Heart right ventricle (tissue), 16 donors: Measurements from ENCODE around the gene EPYC. TPM values are rescaled to one million over a fixed set of nuclear protein-coding genes. Genes with fewer than 3 reads are reported as not detected.

Experiments used
- ATAC-seq, 8 donors: fragments of 200-7000 bp; cut with Tn5 transposase; one replicate each; pipeline ENCODE4 v1.9.1; 2020; ENCODE audit warnings: mild to moderate bottlenecking in 8 of 8, moderate library complexity in 8 of 8, moderate number of reproducible peaks in 1 of 8
- DNase-seq, 2 donors: peaks; one replicate each; pipeline ENCODE4 v3.0.0-alpha.2; 2020
- H3K27ac ChIP-seq, 10 donors: fragments of 200-600 bp; sonication (generic) in 2 of 10; one replicate each; pipeline versions ENCODE4 v1.5.0 to v1.8.0; 2020 to 2022; ENCODE audit warnings: mild to moderate bottlenecking in 3 of 10
- H3K27me3 ChIP-seq, 7 donors: fragments of 200-600 bp; one replicate each; pipeline ENCODE4 v1.8.0; 2021 to 2022; ENCODE audit warnings: mild to moderate bottlenecking in 2 of 7
- H3K36me3 ChIP-seq, 9 donors: fragments of 200-600 bp; sonication (generic) in 1 of 9; one replicate each; pipeline versions ENCODE4 v1.5.0 to v1.8.0; 2020 to 2022; ENCODE audit warnings: mild to moderate bottlenecking in 2 of 9
- H3K4me1 ChIP-seq, 9 donors: fragments of 200-600 bp; sonication (generic) in 1 of 9; one replicate each; pipeline versions ENCODE4 v1.5.0 to v1.8.0; 2020 to 2022; ENCODE audit warnings: mild to moderate bottlenecking in 4 of 9
- H3K4me3 ChIP-seq, 10 donors: fragments of 200-600 bp; sonication (generic) in 2 of 10; one replicate each; pipeline versions ENCODE4 v1.5.0 to v1.8.0; 2020 to 2022; ENCODE audit warnings: mild to moderate bottlenecking in 7 of 10, moderate library complexity in 2 of 10
- H3K9me3 ChIP-seq, 11 donors: fragments of 200-600 bp in 10 of 11; sonication (generic) in 2 of 11; one replicate each; pipeline versions ENCODE4 v1.5.0 to v1.8.0; 2013 to 2022; ENCODE audit warnings: mild to moderate bottlenecking in 2 of 11, control low read depth in 1 of 11, moderate library complexity in 1 of 11
- WGBS, 2 donors: extraction: QIAGEN DNeasy Blood & Tissue Kit; methylation state at CpG; one replicate each; pipeline ENCODE4 v1.1.7; 2013; ENCODE audit warnings: inconsistent platforms in 1 of 2; 5-methylcytosine and 5-hydroxymethylcytosine counted together
- intact Hi-C, 10 donors: fragments of 100-400 bp; cut with DNase I; formaldehyde crosslinking; loops; one replicate each; pipeline versions ENCODE4 v1.11.1 to v1.14.2; 2022
- polyA plus RNA-seq, 2 donors: library from polyadenylated mRNA; stranded (reverse); fragments of 200-250 nt; gene quantifications; one replicate each; pipeline ENCODE4 v1.2.3, GENCODE V29; 2013
- total RNA-seq, 10 donors: library from RNA; stranded (reverse); fragmentation: NEBNext Ultra II Directional in 3 of 10; extraction: Animal tissue kit (Norgen Biotek cat#: 25700) in 3 of 10; gene quantifications; one replicate each; pipeline versions ENCODE4 v1.2.1 to v1.2.4, GENCODE V29; 2021 to 2023
- TF ChIP-seq, protein P1 (sequence below), 9 donors: fragments of 200-600 bp; sonication (generic) in 2 of 9; IDR thresholded peaks; one replicate each; pipeline versions ENCODE4 v1.5.0 to v1.8.0; 2021 to 2022; ENCODE audit warnings: antibody characterized with exemption in 9 of 9, mild to moderate bottlenecking in 5 of 9, moderate library complexity in 1 of 9
- donor health status: Arrhythmogenic right ventricular cardiomyopathy.
- donor health status: ischemic (EF 13 %, LVEDD 7.1; RV severe dilation, severe dysfunction).
- donor health status: healthy with polysubstance abuse.
- donor health status: DM: no; HTN: yes; CAD: no.
- donor health status: DM: no; HTN: no; CAD: no.
- donor health status: ischemic (EF 25% LVEDD 6.9; RV normal size, moderate dysfunction).
- donor health status: ischemic (EF 25% LVEDD 5.7; RV mildly dilated, moderate dysfunction).
- donor health status: healthy.
- donor health status: DM: yes; HTN: yes; CAD: no.
- donor health status: Ischemic cardiomyopathy.
- donor health status: ischemic (EF 35%, LVEDD 5.7; RV mildly dilated, moderate dysfunction).
- donor health status: nonischemic (EF 11% LVEDD 7.7; RV severe dilation, severe dysfunction).
- donor health status: DM: yes; HTN: yes; CAD: no.
- donor health status: PGD.
- donor health status: ischemic (EF 29% LVEDD 5.4; RV normal size, mild dysfunction).
- donor health status: nonischemic (EF 23%, LVEDD 6.1; RV moderate dilation, normal function).

Gene EPYC
- total and polyA plus RNA-seq, 12 donors = not detected

DNA sequence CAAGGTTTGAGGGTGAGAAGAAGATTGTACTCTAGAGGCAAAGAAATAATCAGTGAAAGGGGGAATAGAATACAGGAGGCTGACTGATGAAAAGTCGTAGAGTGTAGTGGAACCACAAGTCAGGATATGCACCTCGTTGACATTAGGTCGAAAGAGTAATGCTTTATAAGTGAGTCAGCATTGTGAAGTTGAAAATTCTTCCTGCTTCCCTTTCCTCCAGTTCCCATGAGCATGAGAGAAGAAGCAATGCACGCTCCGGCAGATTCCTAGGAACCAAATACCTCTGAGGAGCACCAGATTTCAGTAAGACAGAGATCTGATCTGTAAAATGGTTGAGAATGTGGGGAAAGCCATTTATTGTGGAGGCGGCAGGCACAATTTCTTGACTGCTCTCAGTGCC is 66.3 kb downstream of the EPYC start:
- Histone ChIP-seq H3K4me1 (no peaks in the 10 kb centered on the region), H3K36me3 (no peaks in the 10 kb centered on the region), H3K9me3 (no peaks in the 10 kb centered on the region), H3K27ac (no peak overlapping the region), H3K27me3 (no peaks in the 10 kb centered on the region), H3K4me3 (no peak overlapping the region)
- WGBS, 2 donors = 58 to 70% methylated on average over 6 of the region's 6 CpGs
- no peak for ATAC-seq
- no peak for DNase-seq
- TF ChIP-seq, protein P1, sequence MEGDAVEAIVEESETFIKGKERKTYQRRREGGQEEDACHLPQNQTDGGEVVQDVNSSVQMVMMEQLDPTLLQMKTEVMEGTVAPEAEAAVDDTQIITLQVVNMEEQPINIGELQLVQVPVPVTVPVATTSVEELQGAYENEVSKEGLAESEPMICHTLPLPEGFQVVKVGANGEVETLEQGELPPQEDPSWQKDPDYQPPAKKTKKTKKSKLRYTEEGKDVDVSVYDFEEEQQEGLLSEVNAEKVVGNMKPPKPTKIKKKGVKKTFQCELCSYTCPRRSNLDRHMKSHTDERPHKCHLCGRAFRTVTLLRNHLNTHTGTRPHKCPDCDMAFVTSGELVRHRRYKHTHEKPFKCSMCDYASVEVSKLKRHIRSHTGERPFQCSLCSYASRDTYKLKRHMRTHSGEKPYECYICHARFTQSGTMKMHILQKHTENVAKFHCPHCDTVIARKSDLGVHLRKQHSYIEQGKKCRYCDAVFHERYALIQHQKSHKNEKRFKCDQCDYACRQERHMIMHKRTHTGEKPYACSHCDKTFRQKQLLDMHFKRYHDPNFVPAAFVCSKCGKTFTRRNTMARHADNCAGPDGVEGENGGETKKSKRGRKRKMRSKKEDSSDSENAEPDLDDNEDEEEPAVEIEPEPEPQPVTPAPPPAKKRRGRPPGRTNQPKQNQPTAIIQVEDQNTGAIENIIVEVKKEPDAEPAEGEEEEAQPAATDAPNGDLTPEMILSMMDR (IDR thresholded peaks at IDR 0.05) = no peak
- intact Hi-C loops = loop anchor here in 2 of 10 donors (10.0 kb wide), 1 partner anchor 1394 kb away; no protein-coding TSS in a partner anchor

DNA sequence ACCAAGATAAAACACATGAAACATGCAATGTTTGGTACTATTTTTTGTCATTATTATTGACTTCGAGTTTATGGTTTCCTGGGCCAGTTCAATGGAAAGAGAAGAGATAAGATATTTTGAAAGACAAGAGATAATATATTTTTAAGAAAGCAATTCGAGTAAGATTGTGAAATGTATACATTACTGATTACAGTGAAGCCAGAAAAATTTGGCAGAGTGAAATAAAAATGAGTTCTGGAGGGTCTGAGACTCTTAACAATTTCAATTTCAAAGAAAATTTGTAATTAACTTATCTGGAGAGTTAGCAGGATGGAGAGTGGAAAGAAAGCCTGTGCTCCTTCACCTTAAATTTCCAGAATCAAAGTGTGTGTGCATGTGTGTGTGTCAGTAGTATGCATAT is 67.1 kb downstream of the EPYC start:
- Histone ChIP-seq H3K4me1 (no peaks in the 10 kb centered on the region), H3K4me3 (no peak overlapping the region), H3K27me3 (no peaks in the 10 kb centered on the region), H3K9me3 (peaks cover 0 to 2% (median 0%) of the 10 kb centered on the region in 11 donors), H3K36me3 (no peaks in the 10 kb centered on the region), H3K27ac (no peak overlapping the region)
- WGBS, 2 donors = 67 to 72% methylated on average over 2 of the region's 2 CpGs
- intact Hi-C loops = loop anchor here in 2 of 10 donors (10.0 kb wide), 1 partner anchor 1393 kb away; no protein-coding TSS in a partner anchor
- no peak for DNase-seq
- ATAC-seq = no peak
- TF ChIP-seq, protein P1 (IDR thresholded peaks at IDR 0.05) = no peak

DNA sequence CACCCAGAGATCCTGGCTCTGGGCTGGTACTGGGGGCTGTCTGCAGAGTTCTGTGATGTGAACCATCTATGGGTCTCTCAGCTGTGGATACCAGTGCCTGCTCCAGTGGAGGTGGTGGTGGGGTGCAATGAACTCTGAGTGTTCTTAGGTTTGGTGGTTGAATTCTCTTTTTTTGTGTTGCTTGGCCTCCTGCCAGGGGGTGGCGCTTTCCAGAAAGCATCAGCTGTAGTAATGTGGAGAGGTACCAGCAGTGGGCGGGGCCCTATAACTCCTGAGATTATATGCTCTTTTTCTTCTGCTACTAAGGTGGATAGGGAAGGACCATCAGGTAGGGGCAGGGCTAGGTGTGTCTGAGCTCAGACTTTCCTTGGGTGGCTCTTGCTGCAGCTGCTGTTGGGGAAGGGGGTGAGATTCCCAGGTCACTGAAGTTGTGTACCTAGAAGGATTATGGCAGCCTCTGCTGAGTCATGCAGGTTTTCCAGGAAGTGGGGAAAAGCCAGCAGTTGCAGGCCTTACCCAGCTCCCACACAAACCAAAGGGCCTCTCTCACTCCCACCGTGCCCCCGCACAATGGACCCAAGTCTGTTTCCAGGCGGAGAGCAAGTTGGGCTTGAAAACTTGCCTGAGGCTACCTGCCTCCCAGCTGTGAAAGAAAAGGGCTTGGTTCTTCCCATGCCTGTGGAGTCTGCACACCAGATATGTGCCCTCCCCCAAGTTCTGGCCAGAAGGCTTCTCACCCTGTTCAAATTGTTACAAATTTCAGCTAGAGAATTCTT is 68.4 kb downstream of the EPYC start:
- ATAC-seq (no peak), DNase-seq (no peak)
- no peaks in the 10 kb centered on the region for H3K36me3 ChIP-seq
- no peaks in the 10 kb centered on the region for H3K4me1 ChIP-seq
- no peak overlapping the region for H3K4me3 ChIP-seq
- H3K9me3 ChIP-seq = peaks cover 0 to 11% (median 0%) of the 10 kb centered on the region in 11 donors
- intact Hi-C loops = loop anchor here in 2 of 10 donors (10.0 kb wide), 1 partner anchor 1392 kb away; no protein-coding TSS in a partner anchor
- H3K27me3 ChIP-seq = no peaks in the 10 kb centered on the region
- TF ChIP-seq, protein P1 (IDR thresholded peaks at IDR 0.05) = no peak
- 94 to 98% methylated on average over 5 of the region's 5 CpGs for WGBS, 2 donors
- no peak overlapping the region for H3K27ac ChIP-seq

DNA sequence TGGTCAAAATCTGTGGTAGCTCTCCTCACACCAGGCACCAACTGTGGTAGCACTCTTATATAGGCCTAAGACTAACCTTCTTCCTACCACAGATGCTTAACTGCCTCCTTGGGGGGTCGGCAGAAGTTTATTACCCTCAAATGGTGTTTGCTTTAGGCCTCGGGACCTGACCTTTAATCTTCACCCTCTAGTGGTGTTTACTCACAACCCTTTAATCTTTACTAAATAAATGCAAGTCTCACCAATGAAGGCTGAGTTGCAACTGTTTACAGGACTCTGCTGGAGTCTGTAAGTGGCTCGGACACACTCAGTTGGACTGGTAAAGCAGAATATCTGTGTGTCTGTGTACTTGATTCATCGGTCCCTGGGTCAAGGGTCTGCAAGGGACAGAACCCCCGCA is 79.2 kb downstream of the EPYC start:
- TF ChIP-seq, protein P1 (IDR thresholded peaks at IDR 0.05) = no peak
- no peak for DNase-seq
- WGBS, 2 donors = 84 to 87% methylated on average over 5 of the region's 5 CpGs

More for the DNA sequence above, 79.2 kb downstream of the EPYC start:
- ATAC-seq = no peak
- Histone ChIP-seq H3K27ac (no peak overlapping the region), H3K36me3 (no peaks in the 10 kb centered on the region), H3K4me3 (no peak overlapping the region), H3K4me1 (peaks cover 0 to 7% (median 0%) of the 10 kb centered on the region in 9 donors), H3K27me3 (no peaks in the 10 kb centered on the region), H3K9me3 (peaks cover 0 to 26% (median 16%) of the 10 kb centered on the region in 11 donors)
- intact Hi-C loops = no loop called here
